GM18508 (cell line): Measurements from ENCODE around the gene DHDDS.

Experiments
- ATAC-seq: cut with Tn5 transposase; IDR thresholded peaks from one replicate; pipeline ENCODE4 v1.9.1; 2021; ENCODE audit warnings: moderate number of reproducible peaks; ENCODE audit not compliant: insufficient read depth, unreplicated experiment

The DHDDS gene

DNA sequence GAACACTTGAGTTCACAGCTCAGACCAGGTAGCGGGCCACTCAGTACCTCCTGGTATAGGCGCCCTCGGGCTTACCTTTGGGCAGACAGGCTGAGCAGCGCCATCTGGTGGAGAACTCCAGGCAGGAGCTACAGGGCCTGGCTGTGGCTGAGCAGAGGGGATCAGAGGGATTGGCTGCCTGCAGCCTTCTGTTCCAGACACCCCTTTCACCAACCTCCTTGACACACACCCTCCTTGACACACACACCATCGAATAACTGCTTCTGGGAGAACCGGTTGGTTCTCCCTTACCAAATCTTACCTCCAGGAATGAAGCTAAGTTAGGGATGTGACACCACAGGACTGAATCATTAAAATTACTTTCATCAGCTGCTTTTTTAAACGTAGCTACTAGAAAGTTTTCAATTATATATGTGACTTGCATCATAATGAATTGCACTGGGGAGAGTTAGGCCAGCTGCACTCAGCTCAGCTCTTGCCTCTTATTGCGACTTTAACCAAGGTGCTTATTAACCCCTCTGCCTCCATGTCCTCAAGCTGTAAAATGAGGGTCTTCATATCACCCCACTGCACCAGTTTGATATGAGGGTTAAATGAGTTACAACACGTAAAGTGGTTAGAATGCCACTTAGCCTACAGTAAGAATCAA lies 14.9 kb upstream of the DHDDS start:
- no peak for ATAC-seq

DNA sequence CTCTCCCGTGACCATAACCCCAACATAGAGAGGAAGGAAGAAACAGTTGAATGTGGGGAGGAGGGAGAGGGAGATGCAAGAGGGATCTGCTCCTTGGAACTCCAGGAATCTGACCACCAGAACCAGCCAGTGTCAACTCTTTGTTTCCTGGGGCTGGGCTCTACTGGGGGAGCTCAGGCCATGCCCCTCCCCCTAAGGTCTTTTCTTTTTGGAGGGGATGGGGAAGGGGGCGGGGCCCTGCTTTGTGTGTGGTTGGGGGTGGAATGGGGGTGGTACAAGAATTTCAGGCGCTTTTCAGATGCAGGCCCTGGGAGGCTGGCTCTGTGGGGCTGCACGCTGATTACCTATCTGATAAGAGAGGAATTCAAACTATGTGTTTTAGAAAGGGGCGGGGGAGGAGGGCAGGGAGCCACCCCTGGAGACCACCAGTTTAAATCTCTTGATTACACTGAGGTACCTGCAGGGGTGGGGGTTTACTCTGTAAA lies 13.2 kb upstream of the DHDDS start:
- no peak for ATAC-seq

GRCh38 chr1:26419494-26419893 lies 12.6 kb upstream of the DHDDS start:
- no peak for ATAC-seq

DNA sequence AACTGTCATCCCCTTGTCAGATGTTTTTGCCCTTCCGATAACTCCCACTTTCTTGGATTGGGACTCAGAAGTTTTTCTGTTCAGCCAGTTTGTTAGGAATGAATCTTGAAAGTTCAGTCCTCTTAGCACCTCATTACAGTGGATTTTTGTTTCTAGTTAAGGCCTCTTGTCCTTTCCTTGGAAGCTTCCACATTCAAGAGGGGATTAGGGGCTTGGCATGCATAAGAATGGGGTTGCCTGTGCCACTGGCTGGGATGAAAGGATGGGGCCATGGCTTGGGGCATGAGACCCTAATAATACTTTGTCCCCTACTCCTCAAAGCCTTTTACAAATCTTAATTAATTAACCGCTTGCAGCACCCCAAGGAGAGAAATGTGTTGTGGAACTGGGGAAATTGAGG lies 2.4 kb upstream of the DHDDS start:
- no peak for ATAC-seq

GRCh38 chr1:26432793-26433192 lies 672 bp downstream of the DHDDS start:
- no peak for ATAC-seq

DNA sequence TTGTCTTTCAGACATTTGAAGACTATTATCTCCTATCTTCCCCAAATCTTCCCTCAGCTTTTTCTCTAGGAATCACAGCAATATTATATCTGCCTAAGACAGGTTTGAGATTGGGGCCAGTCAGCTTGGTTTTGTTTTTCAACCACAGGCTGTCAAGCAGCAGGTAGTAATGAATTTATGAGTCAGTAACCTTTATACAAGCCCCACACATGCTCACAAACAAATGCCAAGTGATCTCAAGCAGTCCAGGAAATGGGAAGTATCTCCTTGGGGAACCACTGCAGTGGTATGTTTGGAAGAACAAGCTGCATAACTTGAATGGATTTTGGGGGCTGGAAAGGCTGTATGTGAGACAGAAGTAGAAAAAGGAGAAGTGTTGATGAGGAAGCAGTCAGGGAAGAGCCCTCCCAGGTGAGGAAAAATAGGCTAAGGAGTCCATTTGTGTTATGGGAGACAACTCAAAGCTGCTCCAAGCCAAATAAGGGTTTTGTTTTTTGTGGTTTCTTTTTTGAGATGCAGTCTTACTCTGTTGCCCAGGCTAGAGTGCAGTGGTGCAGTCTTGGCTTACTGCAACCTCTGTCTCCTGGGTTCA lies 2.1 kb downstream of the DHDDS start:
- ATAC-seq: no peak

- no peak for ATAC-seq
Measured at GRCh38 chr1:26438041-26438440, 5.9 kb downstream of the DHDDS start.

DNA sequence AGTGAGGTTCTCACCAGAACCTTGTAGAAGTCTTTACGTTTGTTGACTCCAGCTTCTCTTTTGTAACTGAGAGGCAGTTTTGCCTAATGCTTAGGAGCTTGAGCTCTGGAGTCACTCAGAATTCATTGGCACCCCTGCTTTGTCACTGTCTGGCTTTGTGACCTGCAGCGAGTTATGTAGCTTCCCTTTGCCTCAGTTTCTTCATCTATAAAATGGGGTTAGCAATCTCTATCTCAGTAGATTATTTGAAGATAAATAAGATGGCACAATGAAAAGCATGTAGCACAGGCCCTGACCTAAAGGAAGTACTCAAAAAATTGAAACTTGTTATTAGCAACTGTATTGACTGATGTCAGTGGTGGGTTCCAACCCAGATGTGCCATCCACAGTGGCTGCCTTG lies 8.1 kb downstream of the DHDDS start:
- ATAC-seq: no peak

GRCh38 chr1:26449868-26450267 lies 17.7 kb downstream of the DHDDS start:
- ATAC-seq: no peak

GRCh38 chr1:26450908-26451307 lies 18.8 kb downstream of the DHDDS start:
- ATAC-seq: no peak

- no peak for ATAC-seq
Measured at GRCh38 chr1:26452459-26453183, 20.5 kb downstream of the DHDDS start.

- ATAC-seq: no peak
Measured at GRCh38 chr1:26459148-26459547, 27.0 kb downstream of the DHDDS start.

DNA sequence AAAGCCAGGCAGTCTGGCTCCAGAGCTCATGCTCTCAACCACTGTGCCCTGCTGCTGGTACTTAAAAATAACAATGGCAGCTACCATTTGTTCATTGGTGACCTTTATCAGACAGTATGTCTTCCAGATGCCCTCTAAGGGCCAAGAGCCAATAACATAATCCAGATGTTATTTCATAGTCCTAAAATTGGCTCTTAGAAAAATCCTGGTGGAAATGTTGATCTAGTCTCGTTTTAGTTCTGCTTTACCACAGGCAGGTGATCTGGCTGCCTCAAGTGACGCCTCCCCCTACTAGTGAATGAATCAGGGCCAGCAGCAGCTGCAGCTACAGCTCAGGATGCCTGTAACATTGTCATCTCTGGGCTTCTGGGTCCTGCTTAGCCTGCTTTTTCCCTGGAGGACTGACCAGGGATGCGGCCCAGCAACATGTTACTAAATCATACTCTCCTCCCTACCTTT lies 27.5 kb downstream of the DHDDS start:
- no peak for ATAC-seq

DNA sequence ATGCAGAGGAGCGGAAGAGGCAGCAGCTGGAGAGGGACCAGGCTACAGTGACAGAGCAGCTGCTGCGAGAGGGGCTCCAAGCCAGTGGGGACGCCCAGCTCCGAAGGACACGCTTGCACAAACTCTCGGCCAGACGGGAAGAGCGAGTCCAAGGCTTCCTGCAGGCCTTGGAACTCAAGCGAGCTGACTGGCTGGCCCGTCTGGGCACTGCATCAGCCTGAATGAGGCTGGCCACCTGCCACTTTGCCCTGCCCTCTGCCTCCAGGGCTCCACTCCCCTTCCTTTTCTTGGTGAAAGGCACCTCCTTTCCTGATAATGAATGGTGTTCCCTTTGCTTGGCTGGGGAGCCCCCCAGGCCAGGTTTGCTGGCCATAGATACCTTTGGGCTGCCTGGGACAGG lies 36.8 kb downstream of the DHDDS start:
- no peak for ATAC-seq

DNA sequence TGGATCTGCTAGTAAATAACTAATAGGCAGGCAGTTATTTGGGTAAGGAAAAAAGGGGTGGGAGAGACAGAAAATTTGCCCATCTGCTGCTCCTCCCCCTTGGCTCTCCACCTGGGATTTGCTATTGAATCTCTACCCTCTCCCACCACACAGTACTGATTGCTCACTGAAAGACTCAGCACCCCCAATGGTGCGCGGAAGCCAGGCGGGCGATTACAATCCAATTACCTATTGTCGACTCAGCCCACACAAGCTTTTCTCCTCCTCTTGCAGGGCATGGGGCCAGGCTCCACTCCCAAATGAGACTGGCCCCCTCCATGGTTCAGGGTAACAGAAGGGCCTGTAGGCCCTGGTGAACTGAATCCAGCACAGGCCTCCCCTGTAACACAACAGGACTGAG lies 37.4 kb downstream of the DHDDS start:
- ATAC-seq: no peak

- ATAC-seq: no peak
Measured at GRCh38 chr1:26470878-26471497, 38.9 kb downstream of the DHDDS start.

- ATAC-seq: no peak
Measured at GRCh38 chr1:26471498-26472319, 39.6 kb downstream of the DHDDS start.

GRCh38 chr1:26472320-26472900 lies 40.3 kb downstream of the DHDDS start, which contains the start of gene HMGN2:
TSS of gene HMGN2 (plus strand) at chr1:26472440. CDS start at chr1:26472613, 173 bp downstream.
- no peak for ATAC-seq

DNA sequence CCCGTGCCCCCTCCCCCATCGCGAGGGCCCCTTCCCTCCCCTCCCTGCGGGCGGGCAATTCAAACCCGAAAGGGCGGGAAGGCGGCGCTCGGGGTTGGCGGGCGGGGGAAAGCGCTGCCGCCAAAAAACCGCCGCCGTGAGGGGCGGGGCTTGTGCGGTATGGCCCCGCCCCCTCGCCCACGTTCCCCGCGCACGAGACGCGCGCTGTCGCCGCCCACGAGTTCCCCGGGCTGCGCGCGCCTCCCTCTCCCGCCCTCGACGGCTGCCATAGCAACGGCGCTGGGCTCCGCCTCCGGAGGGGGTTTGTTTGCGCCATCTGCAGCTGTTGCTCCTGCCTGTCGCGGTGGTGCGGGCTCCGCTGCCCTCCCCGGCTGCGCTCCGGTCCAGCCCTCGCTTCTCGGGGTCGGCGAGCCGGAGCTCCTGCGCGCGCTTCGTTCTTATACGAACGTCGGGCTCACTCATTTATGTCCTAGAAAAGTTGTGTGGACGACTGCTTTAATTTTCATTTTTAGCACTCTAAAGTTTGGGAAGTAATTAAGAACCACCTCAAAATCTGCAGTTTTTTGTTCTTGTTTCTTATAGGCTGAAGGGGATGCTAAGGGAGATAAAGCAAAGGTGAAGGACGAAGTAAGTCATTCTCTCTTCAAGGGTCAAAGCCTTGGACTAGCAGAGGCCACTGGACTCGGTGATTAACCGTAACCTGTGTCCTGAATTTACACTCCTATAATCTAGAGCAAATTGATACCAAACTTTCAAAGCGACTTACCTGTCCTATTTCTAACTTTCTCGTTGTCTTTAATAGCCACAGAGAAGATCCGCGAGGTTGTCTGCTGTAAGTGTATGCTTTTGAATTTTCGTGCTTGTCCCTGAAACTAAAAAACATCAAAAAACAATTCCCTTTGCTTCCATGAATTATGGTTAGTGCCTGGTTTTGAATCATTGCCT lies 41.1 kb downstream of the DHDDS start:
- ATAC-seq: no peak
